ENCODE measurements around the gene MOB1B.
"Not testable (repeated sequence)": the region's sequence is repeated elsewhere in the genome, so short reads cannot be mapped to it uniquely, and the experiment has no call there.

Gene MOB1B

GRCh38 chr4:70895405-70895804 lies 6.8 kb upstream of the MOB1B start:
- no peak overlapping the region for H3K9ac ChIP-seq (ENCODE audit: low read length)
- H3K36me3 ChIP-seq (replicated peaks; ENCODE audit: insufficient read depth, low read length) = no peaks in the 10 kb centered on the region
- no peak overlapping the region for H3K27ac ChIP-seq (ENCODE audit: low read length)
- H2AFZ ChIP-seq (ENCODE audit: low read length) = no peak overlapping the region
- H3K9me2 ChIP-seq (replicated peaks; ENCODE audit: insufficient read depth, low read length) = no peaks in the 10 kb centered on the region
- no peaks in the 10 kb centered on the region for H4K20me1 ChIP-seq (ENCODE audit: insufficient read depth, low read length)
- no peaks in the 10 kb centered on the region for H3K9me3 ChIP-seq (replicated peaks; ENCODE audit: insufficient read depth, low read length)
- no peak overlapping the region for H3K4me2 ChIP-seq (ENCODE audit: low read depth, low read length)
- DNase-seq = no peak
- no peaks in the 10 kb centered on the region for H3F3A ChIP-seq (ENCODE audit: insufficient read depth, low read length)
- H3K27me3 ChIP-seq (replicated peaks; ENCODE audit: insufficient read depth, low read length) = no peaks in the 10 kb centered on the region
- no peak overlapping the region for H3K4me3 ChIP-seq (ENCODE audit: low read length)
- H3K79me2 ChIP-seq (ENCODE audit: low read length) = no peaks in the 10 kb centered on the region
- TF ChIP-seq EZH2 (optimal IDR thresholded peaks at IDR 0.05; ENCODE audit: low read depth, low read length) = no peak
- TF ChIP-seq CTCF (IDR thresholded peaks at IDR 0.05; ENCODE audit: low read length) = no peak
- no peak for TF ChIP-seq EZH2phosphoT487 (IDR thresholded peaks at IDR 0.05; ENCODE audit: low read length)
- no peaks in the 10 kb centered on the region for H3K4me1 ChIP-seq (ENCODE audit: low read length)

- Histone ChIP-seq H3K4me3 (ENCODE audit: low read length) (no peak overlapping the region), H3K79me2 (ENCODE audit: low read length) (no peaks in the 10 kb centered on the region), H3K9ac (ENCODE audit: low read length) (no peak overlapping the region), H2AFZ (ENCODE audit: low read length) (no peak overlapping the region), H3K9me2 (replicated peaks; ENCODE audit: insufficient read depth, low read length) (no peaks in the 10 kb centered on the region), H3F3A (ENCODE audit: insufficient read depth, low read length) (no peaks in the 10 kb centered on the region), H3K4me2 (ENCODE audit: low read depth, low read length) (no peak overlapping the region), H4K20me1 (ENCODE audit: insufficient read depth, low read length) (no peaks in the 10 kb centered on the region), H3K4me1 (ENCODE audit: low read length) (no peaks in the 10 kb centered on the region), H3K36me3 (replicated peaks; ENCODE audit: insufficient read depth, low read length) (no peaks in the 10 kb centered on the region), H3K27me3 (replicated peaks; ENCODE audit: insufficient read depth, low read length) (no peaks in the 10 kb centered on the region), H3K27ac (ENCODE audit: low read length) (no peak overlapping the region), H3K9me3 (replicated peaks; ENCODE audit: insufficient read depth, low read length) (no peaks in the 10 kb centered on the region)
- TF ChIP-seq CTCF (IDR thresholded peaks at IDR 0.05; ENCODE audit: low read length) (no peak), EZH2 (optimal IDR thresholded peaks at IDR 0.05; ENCODE audit: low read depth, low read length) (no peak), EZH2phosphoT487 (IDR thresholded peaks at IDR 0.05; ENCODE audit: low read length) (no peak)
- no peak for DNase-seq
Measured at GRCh38 chr4:70895811-70896491, 6.2 kb upstream of the MOB1B start.

- H3K4me2 ChIP-seq (ENCODE audit: low read depth, low read length); H3K4me3 ChIP-seq (ENCODE audit: low read length); H3K27ac ChIP-seq (ENCODE audit: low read length); H3K36me3 ChIP-seq (replicated peaks; ENCODE audit: insufficient read depth, low read length); H4K20me1 ChIP-seq (ENCODE audit: insufficient read depth, low read length); H2AFZ ChIP-seq (ENCODE audit: low read length); DNase-seq; H3F3A ChIP-seq (ENCODE audit: insufficient read depth, low read length); H3K27me3 ChIP-seq (replicated peaks; ENCODE audit: insufficient read depth, low read length); H3K79me2 ChIP-seq (ENCODE audit: low read length); H3K9me2 ChIP-seq (replicated peaks; ENCODE audit: insufficient read depth, low read length); H3K9ac ChIP-seq (ENCODE audit: low read length); H3K9me3 ChIP-seq (replicated peaks; ENCODE audit: insufficient read depth, low read length); H3K4me1 ChIP-seq (ENCODE audit: low read length): not testable (repeated sequence)
Measured at GRCh38 chr4:70898581-70898980, 3.6 kb upstream of the MOB1B start.

- no peaks in the 10 kb centered on the region for H3K4me1 ChIP-seq (ENCODE audit: low read length)
- 0 out of 2 replicates have a peak, but pooled peaks cover 4% of the 10 kb centered on the region for H3K27me3 ChIP-seq (replicated peaks; ENCODE audit: insufficient read depth, low read length)
- TF ChIP-seq EZH2 (optimal IDR thresholded peaks at IDR 0.05; ENCODE audit: low read depth, low read length) (no peak), CTCF (IDR thresholded peaks at IDR 0.05; ENCODE audit: low read length) (no peak), EZH2phosphoT487 (IDR thresholded peaks at IDR 0.05; ENCODE audit: low read length) (no peak)
- H3K4me2 ChIP-seq (ENCODE audit: low read depth, low read length) = peak overlapping the region; percentile 99
- DNase-seq = peak; percentile 8
- H3F3A ChIP-seq (ENCODE audit: insufficient read depth, low read length) = no peaks in the 10 kb centered on the region
- no peaks in the 10 kb centered on the region for H3K79me2 ChIP-seq (ENCODE audit: low read length)
- no peaks in the 10 kb centered on the region for H3K36me3 ChIP-seq (replicated peaks; ENCODE audit: insufficient read depth, low read length)
- H2AFZ ChIP-seq (ENCODE audit: low read length) = peak overlapping the region; percentile 100
- H3K9me3 ChIP-seq (replicated peaks; ENCODE audit: insufficient read depth, low read length) = no peaks in the 10 kb centered on the region
- peak overlapping the region; percentile 94 for H3K4me3 ChIP-seq (ENCODE audit: low read length)
- peak overlapping the region; percentile 56; the same call in 1 of the 2 replicates for H3K9ac ChIP-seq (ENCODE audit: low read length)
- no peak overlapping the region for H3K27ac ChIP-seq (ENCODE audit: low read length)
- H4K20me1 ChIP-seq (ENCODE audit: insufficient read depth, low read length) = no peaks in the 10 kb centered on the region
- no peaks in the 10 kb centered on the region for H3K9me2 ChIP-seq (replicated peaks; ENCODE audit: insufficient read depth, low read length)
Measured at GRCh38 chr4:70901607-70901983, 574 bp upstream of the MOB1B start.

Data from MM.1S (cell line).